IPS-18c (cell line): ENCODE data around the gene PRKN.
"Not testable (repeated sequence)": the region's sequence is repeated elsewhere in the genome, so short reads cannot be mapped to it uniquely, and the experiment has no call there.

Experiments
- H3K4me3 ChIP-seq: 2 replicates; pipeline ENCODE4 v1.7.0; 2013; ENCODE audit warnings: low read depth, mild to moderate bottlenecking, low read length, moderate library complexity; ENCODE audit not compliant: insufficient read depth
- H3K9me3 ChIP-seq: one replicate; pipeline ENCODE4 v1.6.1; 2013; ENCODE audit warnings: mild to moderate bottlenecking, low read length, moderate library complexity; ENCODE audit not compliant: control insufficient read depth, insufficient read depth

The PRKN gene

GRCh38 chr6:162688751-162689345, 38.7 kb downstream of the PRKN start:
- Histone ChIP-seq H3K4me3 (no peak overlapping the region), H3K9me3 (no peaks in the 10 kb centered on the region)

GRCh38 chr6:162685586-162685985, 42.0 kb downstream of the PRKN start:
- Histone ChIP-seq H3K9me3 (no peaks in the 10 kb centered on the region), H3K4me3 (no peak overlapping the region)

DNA sequence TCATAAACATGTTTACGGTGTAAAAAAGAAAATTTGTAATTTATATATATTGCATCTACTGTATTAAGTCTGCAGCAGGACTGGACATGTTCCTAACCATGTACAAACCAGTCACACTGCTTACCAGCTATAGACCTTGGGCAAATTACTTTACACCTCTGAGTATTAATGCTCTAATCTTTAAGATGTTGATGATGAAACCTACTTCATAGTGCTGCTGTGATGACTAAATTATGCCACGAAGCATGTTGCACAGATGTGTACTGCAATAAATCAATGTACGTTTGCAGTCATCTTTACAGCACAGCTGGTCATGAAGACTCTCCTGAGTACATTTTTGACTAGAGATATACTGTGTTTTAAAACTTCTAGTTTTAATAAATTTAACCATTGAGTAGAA, 42.6 kb downstream of the PRKN start:
- Histone ChIP-seq H3K4me3 (no peak overlapping the region), H3K9me3 (no peaks in the 10 kb centered on the region)

DNA sequence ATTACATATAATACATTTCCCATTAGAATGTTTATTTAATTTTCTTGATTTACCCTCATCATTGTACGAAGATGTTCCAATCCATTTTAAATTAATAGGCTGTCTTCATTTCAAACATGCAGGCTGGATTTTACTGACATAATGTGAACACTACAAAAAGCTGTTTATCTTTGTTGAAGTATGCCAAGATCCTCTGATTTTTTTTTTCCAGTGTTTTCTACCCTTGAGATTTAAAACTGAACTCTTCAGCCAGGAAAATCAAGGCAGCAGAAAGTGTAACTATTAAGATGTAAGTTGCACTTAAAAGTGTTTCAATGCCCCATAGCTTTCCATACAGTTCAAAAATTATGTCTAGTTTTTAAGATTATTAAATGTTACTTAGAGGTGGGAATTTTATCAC, 43.5 kb downstream of the PRKN start:
- Histone ChIP-seq H3K4me3 (no peak overlapping the region), H3K9me3 (no peaks in the 10 kb centered on the region)

DNA sequence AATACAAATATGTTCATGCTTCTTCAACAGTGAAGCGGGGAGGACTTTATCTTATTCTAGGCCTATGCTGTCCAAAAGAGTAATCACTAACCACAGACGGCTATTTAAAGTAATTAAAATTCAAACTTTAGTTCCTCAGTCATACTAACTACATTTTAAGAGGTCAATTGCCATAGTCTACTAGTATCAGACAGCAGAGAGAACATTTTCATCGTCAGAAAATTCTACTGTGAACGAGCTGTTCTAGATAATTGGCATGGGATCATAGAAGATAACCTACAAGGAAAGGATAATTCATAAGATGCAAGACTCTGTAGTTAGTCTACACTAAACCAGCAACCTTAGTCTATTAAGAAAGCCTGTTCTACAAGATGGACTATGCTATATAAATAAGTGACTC, 44.4 kb downstream of the PRKN start:
- no peak overlapping the region for H3K4me3 ChIP-seq
- H3K9me3 ChIP-seq, result no peaks in the 10 kb centered on the region

DNA sequence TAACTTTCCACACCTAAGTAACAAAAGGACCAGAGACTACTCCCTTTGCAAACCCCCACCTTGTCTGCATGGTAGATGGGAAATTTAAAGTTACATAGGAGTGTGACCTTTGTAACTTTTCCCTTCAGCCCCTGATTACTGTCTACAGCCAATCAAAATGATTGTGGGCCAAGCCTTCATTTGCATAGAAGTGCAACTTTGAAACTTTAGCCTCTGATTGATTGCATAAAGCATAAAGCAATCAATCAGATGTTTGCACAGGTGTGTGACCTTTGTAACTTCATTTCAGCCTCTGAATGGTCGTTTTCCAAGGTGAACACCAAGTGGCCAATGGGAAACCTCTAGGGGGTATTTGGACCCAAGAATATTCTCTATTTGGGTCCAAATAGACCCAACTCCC, 46.1 kb downstream of the PRKN start:
- Histone ChIP-seq H3K4me3 (no peak overlapping the region), H3K9me3 (no peaks in the 10 kb centered on the region)

GRCh38 chr6:162680871-162681270, 46.7 kb downstream of the PRKN start:
- no peak overlapping the region for H3K4me3 ChIP-seq
- no peaks in the 10 kb centered on the region for H3K9me3 ChIP-seq

- Histone ChIP-seq H3K4me3 (no peak overlapping the region), H3K9me3 (no peaks in the 10 kb centered on the region)
Observed at GRCh38 chr6:162680367-162680766, 47.2 kb downstream of the PRKN start.

DNA sequence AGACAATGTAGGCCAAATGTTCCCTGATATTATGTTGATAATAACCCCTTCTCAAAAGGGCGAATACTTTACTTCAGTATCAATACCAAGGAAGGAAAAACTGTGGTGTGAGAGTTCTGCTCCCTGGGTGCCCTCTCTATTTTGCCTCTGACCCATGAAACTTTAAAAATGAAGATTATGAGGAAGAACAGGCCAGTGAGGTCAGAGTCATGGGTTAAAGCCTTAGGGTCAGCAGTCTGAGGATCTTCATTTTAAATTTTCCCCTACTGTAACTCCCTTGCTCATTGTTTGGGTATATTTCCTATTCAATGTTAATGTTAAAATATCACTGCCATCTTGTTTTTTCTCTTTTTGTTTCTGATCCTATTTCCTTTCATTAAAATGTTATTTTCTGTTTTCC, 47.9 kb downstream of the PRKN start:
- H3K4me3 ChIP-seq, result no peak overlapping the region

DNA sequence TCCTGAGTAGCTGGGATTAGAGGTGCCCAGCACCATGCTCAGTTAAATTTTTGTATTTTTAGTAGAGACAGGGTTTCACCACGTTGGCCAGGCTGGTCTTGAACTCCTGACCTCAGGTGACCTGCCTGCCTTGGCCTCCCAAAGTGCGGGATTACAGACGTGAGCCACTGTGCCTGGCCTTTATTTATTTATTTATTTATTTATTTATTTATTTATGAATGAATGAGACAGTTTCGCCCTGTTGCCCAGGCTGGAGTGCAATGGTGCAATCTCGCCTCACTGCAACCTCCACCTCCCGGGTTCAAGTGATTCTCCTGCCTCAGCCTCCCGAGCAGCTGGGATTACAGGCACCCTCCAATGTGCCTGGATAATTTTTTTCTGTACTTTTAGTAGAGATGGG, 48.7 kb downstream of the PRKN start:
- not testable (repeated sequence) for H3K4me3 ChIP-seq, H3K9me3 ChIP-seq

More for the DNA sequence above, 47.9 kb downstream of the PRKN start:
- H3K9me3 ChIP-seq, result no peaks in the 10 kb centered on the region

GRCh38 chr6:162675503-162675902, 52.1 kb downstream of the PRKN start:
- H3K4me3 ChIP-seq, result no peak overlapping the region
- H3K9me3 ChIP-seq, result no peaks in the 10 kb centered on the region

DNA sequence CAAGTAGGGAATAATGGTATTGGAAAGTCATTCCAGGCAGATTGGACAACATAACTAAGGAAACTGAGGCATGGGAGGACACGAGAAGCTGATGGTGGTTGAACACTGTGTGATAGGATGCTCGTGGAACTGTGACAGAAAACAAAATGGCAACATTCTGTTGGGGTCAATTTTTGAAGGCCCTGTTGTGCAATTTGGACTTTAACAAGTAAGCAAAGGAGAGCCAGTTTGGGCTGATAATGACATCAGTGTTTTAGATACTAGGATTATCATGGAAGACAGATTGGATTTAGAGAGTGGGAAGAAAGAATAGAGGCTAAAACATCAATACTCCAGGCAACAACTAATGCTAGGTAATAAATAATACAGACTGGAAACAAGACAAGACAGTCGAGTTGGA, 53.1 kb downstream of the PRKN start:
- no peak overlapping the region for H3K4me3 ChIP-seq
- H3K9me3 ChIP-seq, result no peaks in the 10 kb centered on the region

GRCh38 chr6:162671580-162672165, 55.9 kb downstream of the PRKN start:
- H3K9me3 ChIP-seq, result no peaks in the 10 kb centered on the region
- no peak overlapping the region for H3K4me3 ChIP-seq

DNA sequence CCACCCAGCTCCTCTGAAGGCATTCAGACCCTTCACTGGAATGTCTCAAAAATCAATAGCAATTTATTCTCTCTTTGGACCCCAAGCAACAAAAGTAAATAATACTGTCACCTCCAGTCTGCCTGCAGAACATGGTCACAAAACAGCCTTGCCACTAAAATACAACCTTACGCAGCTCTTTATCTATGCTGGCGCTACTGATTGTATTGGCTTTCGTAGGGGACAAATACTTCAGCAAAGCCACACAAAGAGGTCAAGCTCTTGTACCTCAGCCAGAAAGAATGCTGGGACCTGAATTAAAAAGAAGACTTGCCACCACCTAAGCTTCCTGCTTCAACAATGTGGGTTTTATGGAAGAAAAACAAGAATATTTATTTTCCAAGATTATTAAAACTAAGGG, 57.2 kb downstream of the PRKN start:
- no peaks in the 10 kb centered on the region for H3K9me3 ChIP-seq
- H3K4me3 ChIP-seq, result no peak overlapping the region

DNA sequence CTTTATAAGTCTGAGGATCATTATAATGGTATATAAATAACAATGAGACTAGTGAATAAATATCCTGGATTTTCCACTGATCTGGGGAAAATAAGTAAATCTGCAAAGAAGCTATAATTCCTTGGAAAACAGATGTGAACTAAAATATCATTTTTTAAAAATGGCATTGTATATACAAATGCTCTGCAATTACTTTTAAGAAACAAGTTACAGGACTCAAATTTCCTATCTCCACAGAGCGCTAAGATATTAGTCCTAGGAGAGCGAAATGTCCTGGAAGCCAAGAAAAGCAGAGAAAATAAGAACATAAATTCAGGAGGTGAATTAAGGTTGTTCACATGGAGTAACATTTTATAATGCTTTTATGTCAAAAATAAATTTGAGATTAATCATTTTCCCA, 61.3 kb downstream of the PRKN start:
- Histone ChIP-seq H3K4me3 (no peak overlapping the region), H3K9me3 (no peaks in the 10 kb centered on the region)

GRCh38 chr6:162653808-162654207, 73.8 kb downstream of the PRKN start:
- H3K4me3 ChIP-seq, result no peak overlapping the region
- no peaks in the 10 kb centered on the region for H3K9me3 ChIP-seq

- Histone ChIP-seq H3K9me3 (no peaks in the 10 kb centered on the region), H3K4me3 (no peak overlapping the region)
Observed at GRCh38 chr6:162651505-162651904, 76.1 kb downstream of the PRKN start.

DNA sequence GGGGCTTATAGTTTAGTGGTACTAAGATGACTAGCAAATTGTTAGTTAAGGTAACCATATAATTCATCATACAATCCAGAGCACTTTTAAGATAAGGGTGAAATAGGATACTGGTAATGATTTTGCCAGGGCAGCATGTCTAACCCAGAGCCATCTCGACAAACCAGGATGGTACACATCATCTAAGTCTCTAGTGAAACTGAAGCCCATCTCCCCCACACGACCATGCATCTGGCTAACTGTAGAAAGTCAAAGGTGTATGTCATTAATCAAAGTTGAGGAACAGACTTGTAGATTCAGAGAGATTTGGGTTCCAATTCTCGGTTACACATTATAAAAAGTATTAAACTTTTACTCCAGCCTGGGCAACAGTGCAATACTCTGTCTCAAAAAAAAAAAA, 78.3 kb downstream of the PRKN start:
- no peak overlapping the region for H3K4me3 ChIP-seq
- H3K9me3 ChIP-seq, result no peaks in the 10 kb centered on the region

DNA sequence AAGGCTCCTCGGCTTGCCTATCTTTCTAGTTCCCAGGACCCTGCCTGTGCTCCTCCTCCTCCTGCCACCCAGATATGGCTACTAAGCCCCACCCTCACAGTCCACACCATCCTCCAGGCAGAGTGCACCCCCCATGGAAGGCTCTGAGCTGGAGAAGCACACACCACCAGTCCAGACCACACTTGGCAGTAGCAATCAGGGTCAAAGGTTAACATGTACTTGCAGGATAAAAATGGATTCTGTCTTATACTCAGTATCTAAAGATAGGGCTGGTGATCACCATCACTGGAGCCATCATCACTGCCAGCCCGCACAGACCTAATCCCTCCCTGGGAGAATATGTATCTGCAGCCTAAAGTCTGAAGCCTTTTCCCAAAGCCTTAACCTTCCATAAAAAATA, 83.4 kb downstream of the PRKN start:
- no peaks in the 10 kb centered on the region for H3K9me3 ChIP-seq
- no peak overlapping the region for H3K4me3 ChIP-seq
